GM12878 (cell line): ENCODE results near the gene SCARB1. TPM values are rescaled to one million over a fixed set of nuclear protein-coding genes. Genes with fewer than 3 reads are reported as not detected.

Experiments
- ATAC-seq: fragments of 200-7000 bp; cut with Tn5 transposase; 3 replicates; pipeline ENCODE4 v1.9.1; 2020; ENCODE audit warnings: mild to moderate bottlenecking, moderate library complexity
- BruUV-seq: library from RNA; stranded (reverse); fragments of 400-500 nt; replicated peaks from 2 replicates; lab custom pipeline; 2021; lab: Mats Ljungman, UMichigan
- CTCF ChIA-PET: fragments of 300-600 bp; sonication (Branson Sonifier 250); formaldehyde crosslinking; extraction: SDS; loops from one replicate; lab custom pipeline; 2021; ENCODE audit warnings: inconsistent platforms; lab: Yijun Ruan, JAX
- POLR2A ChIA-PET: fragments of 350-600 bp; formaldehyde crosslinking; extraction: SDS; loops from one replicate; lab custom pipeline; 2021; ENCODE audit warnings: inconsistent platforms; lab: Charles Lee
- RAD21 ChIA-PET: fragments of 300-600 bp; sonication (Branson Sonifier 250); formaldehyde crosslinking; loops from one replicate; lab custom pipeline; 2023; ENCODE audit warnings: antibody characterized with exemption; ENCODE audit not compliant: unreplicated experiment; lab: Charles Lee
- SMC1A ChIA-PET: fragments of 300-600 bp; sonication (Branson Sonifier 250); formaldehyde crosslinking; loops from one replicate; lab custom pipeline; 2023; ENCODE audit not compliant: unreplicated experiment, uncharacterized antibody; lab: Charles Lee
- DNase-seq: peaks from one replicate; pipeline ENCODE4 v3.0.0-alpha.2; 2011; ENCODE audit warnings: low read depth, low spot score
- FAIRE-seq: peaks from 3 replicates; lab custom pipeline; 2011; peaks lifted over from hg19 to GRCh38; lab: Jason Lieb, UNC
- H2AFZ ChIP-seq: 2 replicates; pipeline ENCODE4 v1.6.0; 2011; ENCODE audit warnings: low read depth, low read length, control low read depth; ENCODE audit not compliant: control insufficient read depth
- H3K27ac ChIP-seq: 2 replicates; pipeline ENCODE4 v1.5.1; 2011; ENCODE audit warnings: control low read depth; ENCODE audit not compliant: control insufficient read depth, insufficient read depth
- H3K27me3 ChIP-seq, 2 experiments: replicated peaks in 1 of 2; 2 replicates each; pipeline versions ENCODE4 v1.6.0 to v1.6.1; 2011; ENCODE audit warnings: low read length in 1 of 2; ENCODE audit not compliant: control insufficient read depth in 2 of 2, insufficient read depth in 2 of 2
- H3K36me3 ChIP-seq, 2 experiments: 2 replicates each; pipeline ENCODE4 v1.5.1; 2011; ENCODE audit warnings: low read length in 1 of 2; ENCODE audit not compliant: control insufficient read depth in 2 of 2, insufficient read depth in 2 of 2
- H3K4me1 ChIP-seq: 2 replicates; pipeline ENCODE4 v1.6.1; 2011; ENCODE audit warnings: mild to moderate bottlenecking, low read length, moderate library complexity, mixed read lengths; ENCODE audit not compliant: control insufficient read depth, insufficient read depth
- H3K4me2 ChIP-seq: 2 replicates; pipeline ENCODE4 v1.6.0; 2011; ENCODE audit warnings: control low read depth; ENCODE audit not compliant: control insufficient read depth, insufficient read depth
- H3K4me3 ChIP-seq: fragments of 200-600 bp; sonication (generic); 2 replicates; pipeline ENCODE4 v1.5.1; 2016
- H3K79me2 ChIP-seq: 2 replicates; pipeline ENCODE4 v1.6.0; 2011; ENCODE audit warnings: low read length; ENCODE audit not compliant: control insufficient read depth, insufficient read depth
- H3K9ac ChIP-seq: 2 replicates; pipeline ENCODE4 v1.8.0; 2011; ENCODE audit warnings: low read length, control low read depth, mixed read lengths; ENCODE audit not compliant: control insufficient read depth, insufficient read depth
- H3K9me3 ChIP-seq: replicated peaks from 3 replicates; pipeline ENCODE4 v1.5.1; 2011; ENCODE audit warnings: mild to moderate bottlenecking, low read length; ENCODE audit not compliant: control insufficient read depth, insufficient read depth
- H4K20me1 ChIP-seq: 2 replicates; pipeline ENCODE4 v1.6.0; 2011; ENCODE audit not compliant: control insufficient read depth, insufficient read depth
- ATF3 ChIP-seq: IDR thresholded peaks from 2 replicates; pipeline ENCODE4 v1.6.1; 2011; ENCODE audit warnings: low read depth, mild to moderate bottlenecking, low read length, moderate library complexity, borderline replicate concordance; ENCODE audit errors: extremely low read depth
- JUNB ChIP-seq: IDR thresholded peaks from 2 replicates; pipeline ENCODE4 v1.6.1; 2016; ENCODE audit warnings: antibody characterized with exemption, mild to moderate bottlenecking
- MEF2A ChIP-seq: IDR thresholded peaks from 2 replicates; pipeline ENCODE4 v1.6.1; 2011; ENCODE audit warnings: low read depth, mild to moderate bottlenecking, low read length, moderate library complexity; ENCODE audit not compliant: insufficient read depth
- SKIL ChIP-seq: fragments of 450-650 bp; IDR thresholded peaks from 2 replicates; pipeline ENCODE4 v1.6.1; 2017; ENCODE audit warnings: mild to moderate bottlenecking, low read depth, inconsistent platforms; ENCODE audit not compliant: poor library complexity, severe bottlenecking
- ZNF622 ChIP-seq: fragments of 450-650 bp; IDR thresholded peaks from 2 replicates; pipeline ENCODE4 v1.6.1; 2017; ENCODE audit warnings: mild to moderate bottlenecking, inconsistent platforms
- WGBS: methylation state at CpG from one replicate; pipeline ENCODE4 v1.1.6; 2016; ENCODE audit warnings: low lambda C conversion rate; ENCODE audit not compliant: insufficient replicate concordance, insufficient coverage; ENCODE audit errors: missing lambda C conversion rate; 5-methylcytosine and 5-hydroxymethylcytosine counted together
- in situ Hi-C: fragments of 300-500 bp; cut with MboI; formaldehyde crosslinking; loops from 9 replicates; pipeline ENCODE4 v1.14.3; 2018; ENCODE audit warnings: mixed read lengths
- intact Hi-C: fragments of 100-400 bp; cut with micrococcal nuclease; formaldehyde crosslinking; loops from one replicate; pipeline ENCODE4 v1.14.2; 2022; ENCODE audit not compliant: unreplicated experiment
- polyA plus RNA-seq, 11 experiments: library from polyadenylated mRNA; depleted of rRNA in 4 of 11; unstranded in 6 of 11; stranded (reverse) in 5 of 11; fragments of >200 nt; fragmentation: Nextera tagmentation in 4 of 11; fragmentation: Illumina TruSeq in 1 of 11; extraction: Ambion mirVana in 4 of 11; extraction: Trizol in 1 of 11; gene quantifications; 1 replicate in 1 of 11; 2 replicates in 10 of 11; pipeline versions ENCODE4 v1.2.1 to v1.2.3, GENCODE V29; 2011 to 2016; ENCODE audit warnings: inconsistent platforms in 2 of 11, missing spikeins in 2 of 11, low read depth in 1 of 11
- total RNA-seq, 4 experiments: library from RNA; depleted of rRNA in 3 of 4; stranded (reverse); fragments of >200 nt in 3 of 4; fragmentation: Illumina TruSeq in 1 of 4; extraction: Trizol in 1 of 4; gene quantifications; 2 replicates each; pipeline versions ENCODE4 v1.2.1 to v1.2.3, GENCODE V29; 2013 to 2021

SCARB1 gene
- total and polyA plus RNA-seq, 10 of the 15 experiments (the other 5 are each of a cell fraction or from before 2014, with no cell fraction given) = 0.34 to 104 (median 63.1) TPM

DNA sequence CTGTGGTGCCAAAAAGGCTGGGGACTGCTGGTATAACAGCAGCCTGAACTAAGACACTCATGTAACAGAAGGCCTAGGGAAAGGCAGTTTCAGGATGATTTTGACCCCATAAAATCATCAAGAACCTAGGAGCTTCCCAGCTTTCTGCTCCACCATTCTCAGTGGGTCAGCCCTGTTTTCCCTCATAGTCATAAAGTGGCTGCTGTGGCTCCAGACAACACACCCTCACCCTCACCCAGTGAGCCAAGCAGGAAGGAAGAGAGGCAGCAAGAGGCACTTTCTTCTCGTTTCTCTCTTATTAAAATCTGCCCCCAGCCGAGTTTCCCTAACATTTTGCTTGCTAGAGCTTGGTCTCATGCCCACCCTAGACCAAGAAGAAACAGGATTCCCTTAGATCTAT, 131.8 kb downstream of the SCARB1 start (continued):
- TF ChIP-seq JUNB (no peak), ZNF622 (no peak), SKIL (no peak)

DNA sequence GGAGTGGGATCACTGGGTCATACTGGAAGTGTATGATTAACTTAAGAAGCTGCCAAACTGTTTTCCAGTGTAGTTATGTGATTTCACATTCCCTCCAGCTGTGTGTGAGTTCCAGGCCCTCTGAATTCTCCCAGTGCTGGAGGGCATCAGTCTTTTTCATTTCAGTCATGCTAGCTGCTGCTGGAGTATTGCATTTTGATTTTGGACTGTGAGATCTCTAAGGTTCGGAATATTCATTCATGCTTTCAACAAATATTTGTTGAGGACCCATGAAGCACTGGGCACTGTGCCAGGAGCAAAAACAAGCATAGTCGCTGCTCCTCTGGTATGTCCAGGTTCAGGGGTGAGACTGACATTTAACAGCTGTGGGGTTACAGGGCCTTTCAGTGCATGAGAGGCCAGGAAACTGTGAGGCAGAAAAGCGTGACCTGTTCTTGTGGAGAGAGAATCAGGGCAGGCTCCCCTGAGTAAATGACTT, 133.2 kb downstream of the SCARB1 start:
- RAD21 ChIA-PET = no interaction called here
- no peak for TF ChIP-seq ATF3
- no peak for TF ChIP-seq MEF2A
- TF ChIP-seq, all 136 proteins: peak for 0
- SMC1A ChIA-PET = no interaction called here
- FAIRE-seq (no peak), ATAC-seq (no peak), DNase-seq (no peak)
- Histone ChIP-seq H3K36me3 (no peaks in the 10 kb centered on the region), H3K79me2 (no peaks in the 10 kb centered on the region), H2AFZ (no peak overlapping the region), H3K4me1 (peaks cover 4% of the 10 kb centered on the region), H3K27ac (no peak overlapping the region), H3K4me2 (no peak overlapping the region), H4K20me1 (no peaks in the 10 kb centered on the region), H3K9ac (no peak overlapping the region), H3K4me3 (no peak overlapping the region), H3K27me3 (no peaks in the 10 kb centered on the region), H3K9me3 (no peaks in the 10 kb centered on the region; the same call in 2 of the 3 replicates)
- in situ Hi-C loops (no loop called here), intact Hi-C loops (no loop called here)
- CTCF ChIA-PET = interaction anchor here (1.4 kb wide), 1 partner anchor 37 kb away, joined by 3 read pairs; no protein-coding TSS in a partner anchor
- WGBS = 0% methylated on average over 3 of the region's 3 CpGs
- no TSS peak for BruUV-seq
- POLR2A ChIA-PET = no interaction called here
